ENCODE data around the gene MAGI3. TPM values are rescaled to one million over a fixed set of nuclear protein-coding genes. Genes with fewer than 3 reads are reported as not detected.

MAGI3 gene
- total and polyA plus RNA-seq, 2 donors (not counting 1 experiment from before 2014, with no cell fraction given) = 5.1 to 9.2 TPM

GRCh38 chr1:113576271-113576670 lies 186.0 kb downstream of the MAGI3 start:
- no peaks in the 10 kb centered on the region for H3K4me1 ChIP-seq (ENCODE audit: control insufficient read depth, extremely low read depth, insufficient read depth, low read length)
- H3K9ac ChIP-seq (ENCODE audit: insufficient read depth, low read length) = no peak overlapping the region
- no peak for TF ChIP-seq EZH2 (IDR thresholded peaks at IDR 0.05; ENCODE audit: low read length, missing control alignments)
- no peak for TF ChIP-seq CTCF (conservative IDR thresholded peaks at IDR 0.05 in 1 of 2, IDR thresholded peaks at IDR 0.05 in 1 of 2; ENCODE audit: low read depth in 1 of 2, low read length in 2 of 2)
- no peak overlapping the region for H3K4me3 ChIP-seq (replicated peaks in 1 of 4; ENCODE audit: control extremely low read depth in 1 of 4, insufficient read depth in 1 of 4, low read depth in 3 of 4, low read length in 4 of 4)
- DNase-seq (ENCODE audit: low read depth in 2 of 2) = no peak
- H3K27me3 ChIP-seq (ENCODE audit: control insufficient read depth, insufficient read depth, low read length) = no peaks in the 10 kb centered on the region
- H3K4me2 ChIP-seq (ENCODE audit: extremely low read depth, insufficient read depth, low read length) = no peak overlapping the region
- no peaks in the 10 kb centered on the region for H4K20me1 ChIP-seq (ENCODE audit: control insufficient read depth, extremely low read depth, insufficient read depth, low read length)
- no peaks in the 10 kb centered on the region for H3K79me2 ChIP-seq (ENCODE audit: control insufficient read depth, insufficient read depth, low read length)
- H3K9me3 ChIP-seq (ENCODE audit: control insufficient read depth, insufficient read depth, low read depth, low read length) = no peaks in the 10 kb centered on the region
- H3K27ac ChIP-seq (ENCODE audit: insufficient read depth, low read length) = no peak overlapping the region
- H2AFZ ChIP-seq (ENCODE audit: low read length) = no peak overlapping the region
- no peaks in the 10 kb centered on the region for H3K36me3 ChIP-seq (ENCODE audit: control insufficient read depth, insufficient read depth, low read length)

- Histone ChIP-seq H2AFZ (ENCODE audit: low read length) (no peak overlapping the region), H3K27ac (ENCODE audit: insufficient read depth, low read length) (no peak overlapping the region), H3K4me2 (ENCODE audit: extremely low read depth, insufficient read depth, low read length) (no peak overlapping the region), H3K9me3 (ENCODE audit: control insufficient read depth, insufficient read depth, low read depth, low read length) (no peaks in the 10 kb centered on the region), H3K4me1 (ENCODE audit: control insufficient read depth, extremely low read depth, insufficient read depth, low read length) (no peaks in the 10 kb centered on the region), H3K9ac (ENCODE audit: insufficient read depth, low read length) (no peak overlapping the region), H3K27me3 (ENCODE audit: control insufficient read depth, insufficient read depth, low read length) (no peaks in the 10 kb centered on the region), H4K20me1 (ENCODE audit: control insufficient read depth, extremely low read depth, insufficient read depth, low read length) (no peaks in the 10 kb centered on the region), H3K4me3 (replicated peaks in 1 of 4; ENCODE audit: control extremely low read depth in 1 of 4, insufficient read depth in 1 of 4, low read depth in 3 of 4, low read length in 4 of 4) (no peak overlapping the region), H3K36me3 (ENCODE audit: control insufficient read depth, insufficient read depth, low read length) (no peaks in the 10 kb centered on the region), H3K79me2 (ENCODE audit: control insufficient read depth, insufficient read depth, low read length) (no peaks in the 10 kb centered on the region)
- TF ChIP-seq EZH2 (IDR thresholded peaks at IDR 0.05; ENCODE audit: low read length, missing control alignments) = no peak
- TF ChIP-seq CTCF (conservative IDR thresholded peaks at IDR 0.05 in 1 of 2, IDR thresholded peaks at IDR 0.05 in 1 of 2; ENCODE audit: low read depth in 1 of 2, low read length in 2 of 2) = no peak
- peak in 1 of 2 donors; percentile 23 for DNase-seq (ENCODE audit: low read depth in 2 of 2)
Measured at GRCh38 chr1:113579256-113580018, 189.1 kb downstream of the MAGI3 start.

GRCh38 chr1:113581323-113581722 lies 191.0 kb downstream of the MAGI3 start:
- H3K36me3 ChIP-seq (ENCODE audit: control insufficient read depth, insufficient read depth, low read length) = no peaks in the 10 kb centered on the region
- no peak overlapping the region for H2AFZ ChIP-seq (ENCODE audit: low read length)
- no peak overlapping the region for H3K4me3 ChIP-seq (replicated peaks in 1 of 4; ENCODE audit: control extremely low read depth in 1 of 4, insufficient read depth in 1 of 4, low read depth in 3 of 4, low read length in 4 of 4)
- H3K9me3 ChIP-seq (ENCODE audit: control insufficient read depth, insufficient read depth, low read depth, low read length) = no peaks in the 10 kb centered on the region
- no peak overlapping the region for H3K27ac ChIP-seq (ENCODE audit: insufficient read depth, low read length)
- H3K9ac ChIP-seq (ENCODE audit: insufficient read depth, low read length) = no peak overlapping the region
- no peak for DNase-seq (ENCODE audit: low read depth in 2 of 2)
- no peaks in the 10 kb centered on the region for H3K4me1 ChIP-seq (ENCODE audit: control insufficient read depth, extremely low read depth, insufficient read depth, low read length)
- no peak overlapping the region for H3K4me2 ChIP-seq (ENCODE audit: extremely low read depth, insufficient read depth, low read length)
- H4K20me1 ChIP-seq (ENCODE audit: control insufficient read depth, extremely low read depth, insufficient read depth, low read length) = no peaks in the 10 kb centered on the region
- no peaks in the 10 kb centered on the region for H3K79me2 ChIP-seq (ENCODE audit: control insufficient read depth, insufficient read depth, low read length)
- H3K27me3 ChIP-seq (ENCODE audit: control insufficient read depth, insufficient read depth, low read length) = no peaks in the 10 kb centered on the region
- TF ChIP-seq CTCF (conservative IDR thresholded peaks at IDR 0.05 in 1 of 2, IDR thresholded peaks at IDR 0.05 in 1 of 2; ENCODE audit: low read depth in 1 of 2, low read length in 2 of 2) = no peak
- no peak for TF ChIP-seq EZH2 (IDR thresholded peaks at IDR 0.05; ENCODE audit: low read length, missing control alignments)
